K562 (cell line): ENCODE data around the gene PXN.

Source experiments
- BHLHE40 ChIP-seq: IDR thresholded peaks from 2 replicates; pipeline ENCODE4 v1.6.1; 2011; ENCODE audit warnings: low read length, improper control_type of control experiment
- BMI1 ChIP-seq: fragments of 150-350 bp; IDR thresholded peaks from 2 replicates; pipeline ENCODE4 v1.6.1; 2014; ENCODE audit warnings: low read length
- GABPA ChIP-seq: fragments of 200-800 bp; sonication (Bioruptor generic); conservative IDR thresholded peaks from 2 replicates; pipeline ENCODE4 v1.6.1; 2016; ENCODE audit warnings: low read depth, missing genetic modification characterization, missing compliant biosample characterization
- PREB ChIP-seq: sonication (generic); formaldehyde crosslinking; IDR thresholded peaks from 2 replicates; pipeline ENCODE4 v1.8.1; 2023; ENCODE audit warnings: mild to moderate bottlenecking, missing genetic modification reagents
- ZNF76 ChIP-seq: fragments of 250-450 bp; sonication (Bioruptor Pico); IDR thresholded peaks from 2 replicates; pipeline ENCODE4 v1.4.0; 2020; ENCODE audit warnings: mild to moderate bottlenecking, moderate library complexity, borderline replicate concordance

GRCh38 chr12:120228041-120228290, 37.6 kb downstream of the PXN start:
- no peak for TF ChIP-seq PREB (CRISPR knock-in tag)
- no peak for TF ChIP-seq BHLHE40
- no peak for TF ChIP-seq GABPA (tag)
- no peak for TF ChIP-seq ZNF76 (CRISPR knock-in tag)
- TF ChIP-seq BMI1 = no peak
